DMS53 treated with DMSO at 0.1 percent for 48 hours (cell line): ENCODE results near the gene AIF1L.

ENCODE experiments used
- DNase-seq: peaks from one replicate; lab custom pipeline; 2025; ENCODE audit not compliant: unreplicated experiment; lab: John Stamatoyannopoulos, UW

The AIF1L gene

GRCh38 chr9:131096269-131097125 lies at the start of gene AIF1L:
TSS of gene AIF1L (plus strand) at chr9:131096531. CDS start at chr9:131096630, 99 bp downstream.
- peak; percentile 18 for DNase-seq

- DNase-seq: peak; percentile 22
These were observed 49.6 kb upstream of the AIF1L start for GRCh38 chr9:131046581-131047202.

- DNase-seq: no peak
These were observed 48.0 kb upstream of the AIF1L start for GRCh38 chr9:131048332-131048731.

DNA sequence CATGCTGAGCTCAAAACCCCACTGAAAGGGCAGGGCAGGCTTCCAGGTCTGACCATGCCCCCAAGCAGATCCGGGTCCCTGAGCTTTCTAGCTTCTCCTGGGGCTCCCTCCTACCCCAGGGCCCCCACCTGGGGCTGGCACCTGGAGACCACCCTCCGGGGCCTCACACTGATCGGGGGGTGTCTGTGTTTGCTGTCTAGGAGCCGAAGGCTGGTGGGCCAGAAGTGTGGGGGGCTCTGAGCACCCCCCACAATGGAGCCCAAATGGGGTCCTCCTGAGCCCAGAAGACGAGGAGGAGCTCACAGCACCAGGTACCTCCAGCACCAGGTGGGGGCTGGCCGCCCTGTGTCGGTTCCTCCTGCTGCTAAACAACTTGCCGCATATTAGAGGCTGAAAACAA lies 47.5 kb upstream of the AIF1L start:
- DNase-seq: no peak

GRCh38 chr9:131049829-131050715 lies 46.3 kb upstream of the AIF1L start:
- DNase-seq: no peak

DNA sequence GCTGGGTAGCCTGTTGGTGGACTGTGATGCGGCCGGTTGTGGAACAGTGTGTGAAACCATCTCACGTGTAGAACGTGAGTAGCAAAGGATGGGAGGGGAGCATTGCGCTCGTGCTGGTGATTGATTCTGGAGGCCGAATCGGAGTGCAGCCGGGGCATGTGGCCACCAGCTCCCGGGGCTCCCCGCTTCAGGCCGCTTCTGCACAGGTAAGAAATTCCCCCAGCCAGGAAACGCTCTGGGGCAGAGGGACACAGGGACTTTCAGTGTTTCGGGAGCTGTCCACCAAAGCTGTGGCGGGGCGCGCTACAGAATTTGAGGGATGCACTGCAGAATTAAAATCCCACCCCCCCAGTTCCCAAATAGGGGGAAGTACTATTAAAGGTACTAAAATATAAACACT lies 45.5 kb upstream of the AIF1L start:
- no peak for DNase-seq

DNA sequence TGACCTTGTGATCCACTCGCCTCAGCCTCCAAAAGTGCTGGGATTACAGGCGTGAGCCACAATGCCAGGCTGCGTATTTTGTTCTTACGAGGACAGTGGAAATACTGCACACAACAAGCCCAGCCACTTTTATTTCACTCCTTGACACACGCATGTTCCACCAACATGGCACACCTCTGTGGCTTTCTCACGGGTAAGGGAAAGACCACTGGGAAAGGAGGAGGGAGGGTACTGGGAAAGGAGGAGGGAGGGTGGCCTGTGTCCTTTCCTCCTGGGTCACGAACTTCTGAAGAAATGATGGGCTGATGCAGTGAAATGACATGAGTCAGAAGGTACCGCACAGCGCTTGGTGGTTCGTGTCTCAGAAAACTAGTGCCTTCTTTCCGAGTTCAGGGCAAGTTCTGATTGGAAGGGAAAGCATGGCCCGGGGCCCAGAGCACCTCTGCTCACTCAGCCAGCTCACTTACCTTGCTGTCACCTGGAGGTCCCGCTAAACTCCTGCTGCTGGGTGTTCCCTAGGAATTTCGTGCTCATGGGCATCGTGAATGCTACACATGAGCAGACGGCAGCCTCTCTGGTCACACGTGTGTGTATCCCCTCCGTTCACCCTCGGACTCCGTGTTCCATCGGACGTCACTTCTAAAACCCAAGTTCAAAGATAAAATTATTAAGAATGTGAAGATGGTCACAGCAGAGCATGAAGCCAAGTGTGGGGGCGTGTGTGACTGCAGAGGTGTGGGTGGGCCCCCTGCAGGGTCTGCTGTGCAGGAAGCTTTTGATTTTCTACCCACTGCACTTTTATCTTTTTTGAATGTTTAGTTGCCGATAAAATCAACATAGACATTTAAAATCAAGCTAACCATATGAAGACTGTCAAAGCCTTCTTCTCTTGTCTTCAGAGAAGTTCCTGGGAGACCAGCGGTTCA lies 44.5 kb upstream of the AIF1L start:
- DNase-seq: no peak

GRCh38 chr9:131053896-131054295 lies 42.4 kb upstream of the AIF1L start:
- no peak for DNase-seq

- no peak for DNase-seq
These were observed 39.4 kb upstream of the AIF1L start for GRCh38 chr9:131056781-131057506.

- no peak for DNase-seq
These were observed 35.3 kb upstream of the AIF1L start for GRCh38 chr9:131060900-131061630.

GRCh38 chr9:131062969-131063368 lies 33.4 kb upstream of the AIF1L start:
- DNase-seq: no peak

DNA sequence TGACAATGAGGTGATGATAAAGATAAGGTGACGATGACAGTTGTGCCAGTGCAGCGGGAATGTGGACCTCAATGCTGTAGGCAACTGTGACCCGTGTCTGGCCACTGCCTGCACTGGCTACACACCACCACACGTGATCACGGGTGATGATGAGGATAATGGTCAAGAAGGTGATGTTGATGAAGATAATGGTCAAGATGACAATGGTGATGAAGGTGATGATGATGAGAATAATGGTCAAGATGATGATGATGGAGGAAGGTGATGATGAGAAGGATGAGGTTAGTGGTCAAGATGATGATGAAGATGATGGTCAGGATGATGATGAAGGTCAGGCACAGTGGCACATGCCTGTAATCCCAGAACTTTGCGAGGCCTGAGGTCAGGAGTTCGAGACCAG lies 30.7 kb upstream of the AIF1L start:
- DNase-seq: no peak

DNA sequence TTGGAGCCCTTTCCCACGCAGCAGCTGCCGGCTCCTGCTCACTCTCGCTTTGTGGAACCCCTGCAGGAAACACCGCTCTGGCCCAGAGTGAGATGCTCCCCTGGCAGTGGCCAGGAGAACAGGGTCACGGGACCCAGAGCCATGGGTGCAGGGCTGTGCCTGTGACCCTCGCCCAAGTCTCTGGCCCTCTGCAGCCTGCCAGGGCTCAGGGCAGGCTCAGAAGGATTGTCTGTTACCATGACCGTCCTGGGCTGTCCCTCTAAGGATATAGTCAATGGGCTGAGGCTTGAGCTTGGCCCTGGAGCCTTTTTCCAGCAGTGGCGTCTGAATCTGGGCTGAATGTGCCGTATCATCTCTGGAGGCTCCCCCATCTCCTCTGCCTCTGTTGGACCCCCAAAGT lies 28.7 kb upstream of the AIF1L start:
- DNase-seq: no peak

- DNase-seq: no peak
These were observed 28.1 kb upstream of the AIF1L start for GRCh38 chr9:131068076-131068816.

GRCh38 chr9:131069699-131070098 lies 26.6 kb upstream of the AIF1L start:
- DNase-seq: no peak

DNA sequence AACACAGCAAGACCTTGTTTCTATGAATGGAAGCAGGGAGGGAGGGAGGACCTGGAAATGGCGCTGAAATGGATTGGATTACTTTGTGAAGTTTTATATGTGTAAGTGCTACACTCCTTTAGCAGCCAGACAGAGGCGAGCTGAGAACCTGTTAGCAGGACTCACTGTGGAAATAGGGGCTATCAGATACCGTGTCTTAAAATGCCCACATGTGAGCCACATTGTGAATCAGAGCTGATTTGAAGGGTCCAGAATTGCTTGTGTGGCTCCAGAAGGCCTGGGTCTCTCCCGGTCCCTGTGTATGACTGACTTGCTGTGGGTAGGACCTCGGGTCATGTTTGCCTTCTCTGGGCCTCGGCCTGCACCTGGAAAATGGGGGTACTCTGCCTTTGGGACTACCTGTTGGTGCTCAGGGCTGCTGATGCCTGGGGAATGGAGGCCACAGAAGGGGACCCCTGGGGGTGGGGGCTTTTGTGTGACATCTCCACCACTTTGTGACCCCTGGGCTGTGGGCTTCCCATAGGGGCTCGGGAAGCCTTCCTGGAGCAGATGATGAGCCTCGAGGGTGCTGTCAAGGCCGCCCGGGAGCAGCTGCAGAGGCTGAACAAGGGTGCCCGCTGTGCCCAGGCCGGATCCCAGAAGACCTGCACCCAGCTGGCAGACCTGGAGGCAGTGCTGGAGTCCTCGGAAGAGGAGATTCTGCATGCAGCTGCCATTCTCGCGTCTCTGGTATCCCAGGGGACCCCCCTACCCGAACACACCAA lies 24.0 kb upstream of the AIF1L start:
- DNase-seq: no peak

DNA sequence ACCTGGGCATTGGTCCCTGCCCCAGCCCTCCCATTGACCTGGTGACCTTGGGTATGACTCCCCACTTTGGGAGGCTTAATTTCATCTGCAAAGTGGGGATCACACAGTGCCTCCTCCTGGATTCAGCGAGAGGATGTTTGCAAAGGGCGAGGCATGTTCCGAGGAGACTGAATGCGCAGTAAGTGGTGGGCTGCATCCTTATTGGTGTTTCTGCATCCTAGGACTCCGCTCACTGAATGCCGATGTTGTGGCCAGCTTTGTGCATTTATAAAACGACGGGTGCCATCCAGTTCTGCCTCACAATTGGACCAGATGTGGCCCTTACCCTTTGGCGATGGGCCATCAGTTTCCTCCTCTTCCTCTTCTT lies 23.5 kb upstream of the AIF1L start:
- no peak for DNase-seq
